H1 (cell line): ENCODE measurements around the gene WDR4. TPM values are rescaled to one million over a fixed set of nuclear protein-coding genes. Genes with fewer than 3 reads are reported as not detected.

Experiments used
- CTCF ChIA-PET: fragments of 300-600 bp; sonication (Branson Sonifier 250); formaldehyde crosslinking; loops from one replicate; lab custom pipeline; 2021; ENCODE audit not compliant: partially characterized antibody; lab: Charles Lee
- POLR2A ChIA-PET: fragments of 300-600 bp; sonication (Branson Sonifier 250); formaldehyde crosslinking; loops from one replicate; lab custom pipeline; 2021; ENCODE audit warnings: inconsistent platforms; ENCODE audit not compliant: partially characterized antibody; lab: Charles Lee
- DNase-seq, 2 experiments: peaks; one replicate each; pipeline versions ENCODE4 v3.0.0 to v3.0.0-alpha.2; 2010 to 2022; ENCODE audit warnings: low spot score in 2 of 2, low read depth in 1 of 2, mixed read lengths in 1 of 2
- FAIRE-seq: peaks from 2 replicates; lab custom pipeline; 2011; peaks lifted over from hg19 to GRCh38; lab: Jason Lieb, UNC
- H2AFZ ChIP-seq: 2 replicates; pipeline ENCODE4 v1.8.1; 2012; ENCODE audit warnings: low read length, inconsistent platforms
- H2AK5ac ChIP-seq: 2 replicates; pipeline ENCODE4 v1.6.1; 2013; ENCODE audit warnings: low read depth, low read length
- H2BK120ac ChIP-seq: replicated peaks from 2 replicates; pipeline ENCODE3; 2013; ENCODE audit warnings: low read depth, low read length, inconsistent platforms
- H2BK12ac ChIP-seq: 2 replicates; pipeline ENCODE4 v1.6.1; 2013; ENCODE audit warnings: low read depth, low read length
- H2BK15ac ChIP-seq: 2 replicates; pipeline ENCODE4 v1.6.1; 2013; ENCODE audit warnings: low read length
- H2BK20ac ChIP-seq: 2 replicates; pipeline ENCODE4 v1.6.1; 2013; ENCODE audit warnings: low read length
- H2BK5ac ChIP-seq: 2 replicates; pipeline ENCODE4 v1.6.1; 2013; ENCODE audit warnings: low read depth, low read length
- H3K14ac ChIP-seq: 2 replicates; pipeline ENCODE4 v1.6.1; 2013; ENCODE audit warnings: inconsistent platforms; ENCODE audit not compliant: insufficient read length
- H3K18ac ChIP-seq: 2 replicates; pipeline ENCODE4 v1.6.1; 2013; ENCODE audit warnings: low read length; ENCODE audit errors: extremely low read depth
- H3K23ac ChIP-seq: 2 replicates; pipeline ENCODE4 v1.6.1; 2013; ENCODE audit warnings: inconsistent platforms; ENCODE audit not compliant: insufficient read length
- H3K23me2 ChIP-seq: 2 replicates; pipeline ENCODE4 v1.6.1; 2013; ENCODE audit warnings: low read depth, low read length
- H3K27ac ChIP-seq: 2 replicates; pipeline ENCODE4 v1.6.1; 2011; ENCODE audit warnings: low read depth, low read length, inconsistent platforms
- H3K27me3 ChIP-seq, 4 experiments: replicated peaks in 1 of 4; 1 replicate in 1 of 4; 2 replicates in 3 of 4; pipeline versions ENCODE4 v1.6.1 to v1.8.1; 2011 to 2013; ENCODE audit warnings: low read length in 3 of 4, mild to moderate bottlenecking in 3 of 4, inconsistent platforms in 2 of 4, mixed read lengths in 2 of 4, moderate library complexity in 1 of 4; ENCODE audit not compliant: control insufficient read depth in 3 of 4, insufficient read depth in 3 of 4; ENCODE audit errors: extremely low read depth in 1 of 4
- H3K36me3 ChIP-seq, 4 experiments: 2 replicates each; pipeline versions ENCODE4 v1.6.1 to v1.8.1; 2011 to 2013; ENCODE audit warnings: mild to moderate bottlenecking in 4 of 4, low read length in 3 of 4, moderate library complexity in 2 of 4, control low read depth in 1 of 4, inconsistent platforms in 1 of 4; ENCODE audit not compliant: insufficient read depth in 4 of 4, control insufficient read depth in 2 of 4
- H3K4ac ChIP-seq: replicated peaks from 2 replicates; pipeline ENCODE3; 2013; ENCODE audit warnings: low read length, low read depth, mixed read lengths, inconsistent platforms; ENCODE audit not compliant: insufficient read length
- H3K4me1 ChIP-seq, 4 experiments: replicated peaks in 1 of 4; 1 replicate in 1 of 4; 2 replicates in 3 of 4; pipeline versions ENCODE4 v1.6.1 to v1.8.1; 2011 to 2013; ENCODE audit warnings: low read length in 3 of 4, inconsistent platforms in 2 of 4, mixed read lengths in 1 of 4; ENCODE audit not compliant: insufficient read depth in 4 of 4, control insufficient read depth in 3 of 4
- H3K4me2 ChIP-seq, 2 experiments: 2 replicates each; pipeline versions ENCODE4 v1.6.1 to v1.8.1; 2011 to 2013; ENCODE audit warnings: low read depth in 2 of 2, low read length in 2 of 2, control low read depth in 1 of 2, inconsistent platforms in 1 of 2, mild to moderate bottlenecking in 1 of 2; ENCODE audit not compliant: insufficient read depth in 1 of 2
- H3K4me3 ChIP-seq, 4 experiments: fragments of 200-600, 300-600 bp in 1 of 4; sonication (generic), shearing (Covaris generic), sonication (Bioruptor Twin) in 1 of 4; 2 replicates each; pipeline versions ENCODE4 v1.5.1 to v1.8.1; 2011 to 2016; ENCODE audit warnings: low read length in 4 of 4, low read depth in 3 of 4, control low read depth in 2 of 4, inconsistent platforms in 2 of 4, mild to moderate bottlenecking in 2 of 4, mixed read lengths in 1 of 4, moderate library complexity in 1 of 4; ENCODE audit not compliant: insufficient read depth in 2 of 4; ENCODE audit errors: extremely low read depth in 1 of 4
- H3K56ac ChIP-seq: replicated peaks from 2 replicates; pipeline ENCODE3; 2013; ENCODE audit warnings: low read depth, mild to moderate bottlenecking, mixed read lengths, low read length, inconsistent platforms; ENCODE audit not compliant: insufficient read length
- H3K79me1 ChIP-seq: 2 replicates; pipeline ENCODE4 v1.6.1; 2013; ENCODE audit warnings: low read depth, low read length, control low read depth
- H3K79me2 ChIP-seq, 2 experiments: 2 replicates each; pipeline versions ENCODE4 v1.6.1 to v1.8.1; 2012 to 2013; ENCODE audit warnings: low read length in 2 of 2, mild to moderate bottlenecking in 2 of 2, inconsistent platforms in 1 of 2; ENCODE audit not compliant: insufficient read depth in 2 of 2, control insufficient read depth in 1 of 2
- H3K9ac ChIP-seq, 4 experiments: replicated peaks in 1 of 4; 1 replicate in 1 of 4; 2 replicates in 3 of 4; pipeline versions ENCODE4 v1.6.1 to v1.8.1; 2011 to 2013; ENCODE audit warnings: low read depth in 3 of 4, low read length in 3 of 4, control low read depth in 2 of 4, mild to moderate bottlenecking in 2 of 4, moderate library complexity in 2 of 4, inconsistent platforms in 1 of 4; ENCODE audit errors: extremely low read depth in 1 of 4
- H3K9me3 ChIP-seq, 2 experiments: 2 replicates each; pipeline versions ENCODE4 v1.6.1 to v1.8.1; 2012 to 2013; ENCODE audit warnings: mild to moderate bottlenecking in 2 of 2, moderate library complexity in 2 of 2, control low read depth in 1 of 2, inconsistent platforms in 1 of 2, low read depth in 1 of 2, low read length in 1 of 2, mixed read lengths in 1 of 2; ENCODE audit not compliant: insufficient read depth in 2 of 2
- H4K20me1 ChIP-seq, 2 experiments: replicated peaks in 1 of 2; 2 replicates each; pipeline versions ENCODE3 to v1.8.1; 2011 to 2013; ENCODE audit warnings: inconsistent platforms in 2 of 2, low read length in 2 of 2, mild to moderate bottlenecking in 1 of 2; ENCODE audit not compliant: insufficient read depth in 2 of 2, control insufficient read depth in 1 of 2
- H4K5ac ChIP-seq: 2 replicates; pipeline ENCODE4 v1.6.1; 2013; ENCODE audit warnings: low read length, low read depth, mixed read lengths, inconsistent platforms; ENCODE audit not compliant: insufficient read length
- H4K8ac ChIP-seq: 2 replicates; pipeline ENCODE4 v1.8.0; 2013; ENCODE audit warnings: mild to moderate bottlenecking, moderate library complexity, low read length, inconsistent platforms; ENCODE audit not compliant: insufficient read depth; ENCODE audit errors: extremely low read depth
- H4K91ac ChIP-seq: replicated peaks from 2 replicates; pipeline ENCODE3; 2013; ENCODE audit warnings: low read length, mixed read lengths, inconsistent platforms; ENCODE audit not compliant: insufficient read length
- GABPA ChIP-seq: IDR thresholded peaks from 2 replicates; pipeline ENCODE4 v1.6.1; 2011; ENCODE audit warnings: mild to moderate bottlenecking, low read length, moderate library complexity, borderline replicate concordance; ENCODE audit not compliant: insufficient read depth
- POLR2A ChIP-seq, 2 experiments: IDR thresholded peaks; 1 replicate in 1 of 2; 2 replicates in 1 of 2; pipeline ENCODE4 v1.6.1; 2011; ENCODE audit warnings: low read depth in 2 of 2, low read length in 2 of 2, mild to moderate bottlenecking in 2 of 2; ENCODE audit errors: control extremely low read depth in 1 of 2
- RNF2 ChIP-seq: fragments of 200-900, 300-1000 bp; sonication (generic); IDR thresholded peaks from 2 replicates; pipeline ENCODE4 v1.7.1; 2016; ENCODE audit warnings: borderline replicate concordance, low read depth, mild to moderate bottlenecking, antibody characterized with exemption, low read length; ENCODE audit not compliant: poor library complexity, severe bottlenecking; ENCODE audit errors: missing control alignments
- WGBS, 2 experiments: shearing (Covaris generic) in 1 of 2; methylation state at CpG; one replicate each; pipeline versions ENCODE4 v1.1.6 to v1.1.7; 2013 to 2015; ENCODE audit warnings: low lambda C conversion rate in 2 of 2, mixed read lengths in 2 of 2, inconsistent platforms in 1 of 2, low coverage in 1 of 2, missing lambda C conversion rate in 1 of 2; ENCODE audit not compliant: insufficient replicate concordance in 2 of 2, insufficient coverage in 1 of 2, insufficient read length in 1 of 2; ENCODE audit errors: extremely low coverage in 1 of 2, missing lambda C conversion rate in 1 of 2; 5-methylcytosine and 5-hydroxymethylcytosine counted together
- polyA plus RNA-seq, 7 experiments: library from polyadenylated mRNA; depleted of rRNA in 3 of 7; stranded (reverse) in 5 of 7; unstranded in 2 of 7; fragments of >200 nt in 5 of 7; fragments of 200-250 nt in 2 of 7; gene quantifications; 1 replicate in 5 of 7; 2 replicates in 1 of 7; 4 replicates in 1 of 7; pipeline versions ENCODE4 v1.2.1 to v1.2.3, GENCODE V29; 2011 to 2013; ENCODE audit warnings: missing spikeins in 2 of 7, mixed read lengths in 2 of 7
- total RNA-seq: library from RNA; stranded (reverse); fragmentation: NEBNext Ultra II Directional; extraction: Animal tissue kit (Norgen Biotek cat#: 25700); gene quantifications from 2 replicates; pipeline ENCODE4 v1.2.1, GENCODE V29; 2021
- TF ChIP-seq, protein P1 (sequence below): IDR thresholded peaks from 2 replicates; pipeline ENCODE4 v1.6.1; 2012; ENCODE audit warnings: inconsistent platforms

The WDR4 gene
- total and polyA plus RNA-seq, 2 of the 8 experiments (the other 6 are each of a cell fraction or from before 2014, with no cell fraction given) = 28.9 to 47.8 TPM

DNA sequence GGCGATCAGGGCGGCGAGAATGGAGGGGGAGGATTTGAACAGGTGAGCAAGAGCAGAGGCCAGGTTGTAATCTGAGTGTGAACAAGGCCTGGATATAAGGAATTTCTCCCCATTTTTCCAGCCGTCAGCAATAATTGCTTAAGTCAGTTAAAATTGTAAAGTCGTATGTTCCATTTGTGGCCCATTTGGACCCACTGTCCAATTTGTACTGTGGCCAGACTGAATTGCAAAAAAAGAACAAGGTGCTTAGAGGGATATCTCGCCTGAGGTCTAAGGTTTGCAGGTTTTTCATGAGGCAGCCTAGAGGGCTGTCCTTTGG lies 45.1 kb upstream of the WDR4 start:
- peak overlapping the region; percentile 90 for H4K5ac ChIP-seq
- H2BK5ac ChIP-seq = peak overlapping the region; percentile 97
- TF ChIP-seq GABPA (no peak), RNF2 (no peak), POLR2A (IDR thresholded peaks at IDR 0.05; ENCODE audit: control extremely low read depth in 1 of 2, low read depth in 2 of 2, low read length in 2 of 2) (no peak; a peak in 1 of 3 replicates)
- TF ChIP-seq, protein P1, sequence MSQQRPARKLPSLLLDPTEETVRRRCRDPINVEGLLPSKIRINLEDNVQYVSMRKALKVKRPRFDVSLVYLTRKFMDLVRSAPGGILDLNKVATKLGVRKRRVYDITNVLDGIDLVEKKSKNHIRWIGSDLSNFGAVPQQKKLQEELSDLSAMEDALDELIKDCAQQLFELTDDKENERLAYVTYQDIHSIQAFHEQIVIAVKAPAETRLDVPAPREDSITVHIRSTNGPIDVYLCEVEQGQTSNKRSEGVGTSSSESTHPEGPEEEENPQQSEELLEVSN = no peak
- TF ChIP-seq, all 59 proteins: peak for 0
- Histone ChIP-seq H2BK20ac (no peak overlapping the region), H2BK12ac (peak overlapping the region; percentile 52), H3K79me2 (no peaks in the 10 kb centered on the region; a peak in 1 of 4 replicates), H3K4me3 (peak overlapping the region in 3 of 4 experiments; percentile 5 to 19 (median 5); a peak in 4 of 8 replicates), H3K23ac (no peak overlapping the region), H2BK120ac (peak overlapping the region; percentile 8), H4K20me1 (no peaks in the 10 kb centered on the region), H3K9me3 (no peaks in the 10 kb centered on the region), H3K4me2 (peak overlapping the region; percentile 31 to 44; a peak in 3 of 4 replicates), H3K9ac (peak overlapping the region in 3 of 4 experiments; percentile 25 to 42 (median 38); a peak in 4 of 7 replicates), H2AK5ac (peak overlapping the region; percentile 96; the same call in 1 of the 2 replicates), H3K4me1 (peaks cover 11 to 18% (median 14%) of the 10 kb centered on the region in 4 experiments), H3K27me3 (no peaks in the 10 kb centered on the region), H3K4ac (peak overlapping the region; percentile 57), H4K8ac (peak overlapping the region; percentile 41; the same call in 1 of the 2 replicates), H3K14ac (no peak overlapping the region), H3K18ac (peak overlapping the region; percentile 94), H2BK15ac (no peak overlapping the region), H3K36me3 (peaks cover 0 to 8% (median 0%) of the 10 kb centered on the region in 4 experiments; a peak in 2 of 8 replicates), H3K56ac (peak overlapping the region; percentile 12), H3K23me2 (no peaks in the 10 kb centered on the region; the same call in 1 of the 2 replicates), H3K79me1 (no peaks in the 10 kb centered on the region), H3K27ac (peak overlapping the region; percentile 62; the same call in 1 of the 2 replicates), H2AFZ (no peak overlapping the region), H4K91ac (peak overlapping the region; percentile 93)
- FAIRE-seq = no peak
- CTCF ChIA-PET = interaction anchor here (1.0 kb wide), 1 partner anchor 31 kb away, joined by 3 read pairs; no protein-coding TSS in a partner anchor
- WGBS, 2 experiments = 63% methylated on average over 6 of the region's 6 CpGs; no CpG with 5 or more reads in 1 of the 2 experiments
- POLR2A ChIA-PET = interaction anchor here (2.0 kb wide), 1 partner anchor 12 kb away, joined by 5 read pairs; no protein-coding TSS in a partner anchor
- DNase-seq = no peak
